HUES48 (cell line): Measurements from ENCODE around the gene PFDN2.

Experiments
- H3K27ac ChIP-seq: one replicate; pipeline ENCODE4 v1.7.0; 2013; ENCODE audit warnings: low read depth, low read length, inconsistent platforms
- H3K27me3 ChIP-seq: 2 replicates; pipeline ENCODE4 v1.6.1; 2013; ENCODE audit warnings: mild to moderate bottlenecking, low read length; ENCODE audit not compliant: control insufficient read depth, insufficient read depth
- H3K36me3 ChIP-seq: 2 replicates; pipeline ENCODE4 v1.6.1; 2013; ENCODE audit warnings: low read length; ENCODE audit not compliant: control insufficient read depth, insufficient read depth
- H3K4me1 ChIP-seq: 2 replicates; pipeline ENCODE4 v1.6.1; 2013; ENCODE audit warnings: mild to moderate bottlenecking, low read length; ENCODE audit not compliant: control insufficient read depth, insufficient read depth
- H3K4me3 ChIP-seq: 2 replicates; pipeline ENCODE4 v1.5.1; 2013; ENCODE audit warnings: mild to moderate bottlenecking, low read depth, low read length
- H3K9ac ChIP-seq: 2 replicates; pipeline ENCODE4 v1.6.1; 2013; ENCODE audit warnings: mild to moderate bottlenecking, low read depth, low read length, moderate library complexity
- H3K9me3 ChIP-seq: 2 replicates; pipeline ENCODE4 v1.6.1; 2013; ENCODE audit warnings: low read length; ENCODE audit not compliant: control insufficient read depth, insufficient read depth

The PFDN2 gene

DNA sequence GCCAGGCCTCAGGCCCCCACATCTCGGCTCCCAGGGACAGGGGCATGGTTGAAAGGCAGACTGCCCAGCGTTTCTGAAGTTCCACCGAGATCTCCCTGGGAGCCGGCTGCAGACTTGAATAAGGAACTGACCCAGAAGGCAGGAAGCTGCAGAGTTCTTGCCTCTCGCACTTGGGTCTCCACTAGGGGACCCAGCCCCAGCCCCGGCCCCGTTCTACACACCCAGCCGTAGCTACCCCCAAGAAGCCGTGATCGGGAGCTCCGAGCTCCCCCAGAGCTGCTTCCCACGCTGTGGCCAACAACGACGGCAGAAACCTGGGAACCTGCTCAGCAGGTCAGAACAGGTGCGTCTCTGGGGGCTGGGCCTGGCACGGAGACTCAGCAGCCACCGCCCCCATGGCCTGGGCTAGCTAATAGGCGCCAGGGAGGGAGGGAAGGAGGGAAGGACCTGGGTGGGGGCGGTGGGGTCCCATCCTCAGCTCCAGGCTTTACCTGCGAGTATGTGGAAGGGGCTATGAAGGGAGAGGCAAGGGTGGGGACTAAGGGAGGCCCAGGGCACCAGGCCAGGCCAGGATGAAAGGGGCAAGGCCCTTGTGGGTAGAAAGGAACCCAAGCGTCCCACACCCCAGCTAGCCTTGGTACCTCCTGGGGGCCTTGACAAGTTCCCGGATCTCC, 28.4 kb downstream of the PFDN2 start, which contains the start of gene NECTIN4:
Gene NECTIN4 (minus strand): TSS at position 308 of the 674 bp plus-strand sequence. CDS start 262 bp downstream, at position 46.
- Histone ChIP-seq H3K9ac (no peak within 1 kb of the TSS), H3K4me3 (no peak within 1 kb of the TSS), H3K27ac (no peak within 1 kb of the TSS), H3K9me3 (no peaks in the 10 kb centered on the region), H3K27me3 (no peaks in the 10 kb centered on the region), H3K4me1 (0 out of 2 replicates have a peak, but pooled peaks cover 7% of the 10 kb centered on the region), H3K36me3 (no peaks in the 10 kb centered on the region)

DNA sequence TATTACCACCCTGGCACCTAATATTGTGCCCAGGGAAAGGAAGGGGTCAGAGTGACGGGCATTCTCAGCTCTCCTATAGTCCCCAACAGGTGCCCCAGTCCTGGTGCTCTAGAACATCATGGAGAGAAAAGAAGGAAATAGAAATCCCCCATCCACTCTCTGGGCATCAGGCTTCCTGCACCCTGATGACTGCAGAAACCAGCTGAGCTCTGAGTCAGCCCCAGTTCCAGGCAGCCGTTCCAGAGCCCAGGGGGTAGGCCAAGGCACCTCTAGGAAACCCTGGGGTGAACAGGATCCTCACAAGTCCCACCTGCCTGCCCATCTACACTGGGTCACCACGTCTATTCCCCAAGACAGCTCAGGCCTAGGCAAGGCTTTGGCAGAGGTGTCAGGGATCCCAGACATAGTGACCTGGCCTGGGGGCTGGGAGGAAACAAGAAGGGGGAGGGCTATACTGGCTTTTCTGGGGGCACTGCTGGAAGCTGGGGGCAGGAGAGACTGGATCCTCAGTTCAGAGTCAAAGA, 29.2 kb downstream of the PFDN2 start:
- H3K36me3 ChIP-seq, result no peaks in the 10 kb centered on the region
- no peak overlapping the region for H3K4me3 ChIP-seq
- H3K27me3 ChIP-seq, result no peaks in the 10 kb centered on the region
- H3K9me3 ChIP-seq, result no peaks in the 10 kb centered on the region
- no peak overlapping the region for H3K9ac ChIP-seq
- no peak overlapping the region for H3K27ac ChIP-seq
- 0 out of 2 replicates have a peak, but pooled peaks cover 7% of the 10 kb centered on the region for H3K4me1 ChIP-seq

DNA sequence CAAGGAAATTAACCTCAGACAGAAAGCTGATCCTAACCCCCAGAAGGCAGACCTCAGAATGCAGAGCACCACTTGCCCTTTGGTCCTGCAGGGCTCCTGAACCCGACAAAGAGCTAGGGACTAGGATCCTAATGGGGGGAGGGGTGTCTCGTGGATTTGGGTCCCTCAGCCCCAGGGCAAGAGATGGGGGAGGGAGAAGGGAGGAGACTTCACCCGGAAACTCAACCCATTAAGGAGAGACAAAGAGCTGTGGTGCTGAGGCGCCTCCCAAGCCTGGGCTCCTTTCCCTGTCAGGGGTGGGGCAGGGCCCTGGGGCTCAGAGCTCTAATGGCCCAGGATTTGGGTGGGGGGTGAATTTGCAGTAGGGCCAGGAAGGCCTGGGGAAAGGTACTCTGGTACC, 31.4 kb downstream of the PFDN2 start:
- Histone ChIP-seq H3K36me3 (no peaks in the 10 kb centered on the region), H3K27ac (no peak overlapping the region), H3K9ac (no peak overlapping the region), H3K4me3 (no peak overlapping the region), H3K4me1 (0 out of 2 replicates have a peak, but pooled peaks cover 10% of the 10 kb centered on the region), H3K9me3 (no peaks in the 10 kb centered on the region), H3K27me3 (no peaks in the 10 kb centered on the region)

DNA sequence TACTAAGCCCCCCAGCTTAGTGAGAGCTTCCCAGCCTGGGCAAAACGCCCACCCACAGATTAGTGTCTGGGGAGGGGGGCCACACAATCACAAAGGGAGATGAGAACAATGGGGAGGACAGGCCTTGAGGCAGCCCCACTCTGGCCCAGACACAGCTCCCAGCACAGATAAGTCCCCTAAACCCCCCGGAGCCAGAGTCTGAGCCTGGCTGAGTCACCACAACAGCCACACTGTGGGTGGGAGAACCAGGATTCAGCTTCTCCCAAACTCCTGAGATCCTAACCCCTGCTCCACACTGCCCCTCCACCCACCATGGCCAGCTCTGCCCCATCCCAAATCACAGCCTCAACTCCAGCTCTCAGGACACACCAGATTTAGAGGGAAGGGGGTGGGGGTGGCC, 32.7 kb downstream of the PFDN2 start:
- H3K9ac ChIP-seq, result no peak overlapping the region
- no peaks in the 10 kb centered on the region for H3K27me3 ChIP-seq
- no peaks in the 10 kb centered on the region for H3K9me3 ChIP-seq
- H3K4me1 ChIP-seq, result 0 out of 2 replicates have a peak, but pooled peaks cover 10% of the 10 kb centered on the region
- no peaks in the 10 kb centered on the region for H3K36me3 ChIP-seq
- H3K4me3 ChIP-seq, result no peak overlapping the region
- peak overlapping the region; percentile 9 for H3K27ac ChIP-seq

DNA sequence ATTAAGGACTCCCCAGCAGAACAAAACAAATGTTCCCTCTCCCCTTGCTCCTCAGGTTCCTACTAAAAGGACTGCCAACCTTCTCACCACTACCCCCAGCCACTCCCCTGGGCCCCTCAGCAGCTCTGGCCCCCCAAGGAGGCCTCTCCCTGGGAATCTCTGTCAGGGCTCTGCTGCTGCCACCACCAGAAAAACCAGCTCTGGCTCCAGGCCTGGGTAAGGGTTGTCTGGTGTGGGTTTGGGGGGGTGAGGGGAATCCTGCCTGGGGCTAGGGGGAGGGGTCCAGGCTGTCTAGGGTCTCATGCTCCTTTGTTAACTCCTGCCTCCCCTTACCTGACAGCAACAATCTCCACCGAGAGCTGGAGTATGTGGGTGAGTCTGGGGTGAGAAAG, 33.2 kb downstream of the PFDN2 start:
- Histone ChIP-seq H3K9me3 (no peaks in the 10 kb centered on the region), H3K27me3 (no peaks in the 10 kb centered on the region), H3K27ac (peak overlapping the region; percentile 9), H3K4me1 (0 out of 2 replicates have a peak, but pooled peaks cover 8% of the 10 kb centered on the region), H3K36me3 (no peaks in the 10 kb centered on the region), H3K4me3 (no peak overlapping the region), H3K9ac (no peak overlapping the region)

DNA sequence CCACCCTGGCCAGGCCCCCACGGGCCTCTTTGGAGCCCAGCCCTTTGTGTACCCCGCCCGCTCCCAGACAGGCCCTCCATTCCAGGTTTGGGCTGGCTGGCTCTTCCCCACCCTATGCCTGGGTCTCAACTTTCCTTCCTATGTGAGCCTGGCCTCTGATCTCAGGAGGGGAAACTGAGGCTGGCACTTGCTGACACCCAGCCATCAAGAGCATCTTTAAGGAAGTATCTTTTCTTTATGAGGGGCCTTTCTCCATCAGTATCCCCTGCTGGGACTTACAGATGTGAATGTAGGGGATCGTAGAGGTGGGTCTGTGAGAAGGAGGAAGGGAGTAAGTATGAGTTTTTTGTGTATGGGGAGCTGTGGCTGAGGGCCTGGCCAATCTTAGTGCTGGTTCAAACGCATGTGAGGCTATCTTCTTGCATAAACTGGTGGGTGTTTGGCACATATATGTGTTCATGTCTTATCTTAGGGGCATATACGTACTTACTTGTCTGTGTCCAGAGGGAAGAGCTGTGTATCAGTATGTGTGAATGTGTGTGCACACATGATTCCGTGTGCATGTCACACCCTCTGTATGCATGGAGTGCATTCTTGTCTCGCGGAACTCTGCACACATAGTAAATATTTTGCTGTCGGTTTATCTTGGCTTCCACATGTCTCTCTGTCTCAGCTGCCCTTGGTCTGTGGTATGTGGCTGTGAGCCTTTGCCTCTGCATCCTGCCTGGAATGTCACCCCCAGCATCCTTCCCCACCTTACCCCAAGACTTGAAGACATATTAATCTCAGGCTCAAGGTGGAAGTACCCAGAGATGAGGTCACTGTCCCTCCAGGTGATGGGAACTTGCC, 33.9 kb downstream of the PFDN2 start:
- Histone ChIP-seq H3K27ac (no peak overlapping the region), H3K4me3 (no peak overlapping the region), H3K4me1 (0 out of 2 replicates have a peak, but pooled peaks cover 4% of the 10 kb centered on the region)

DNA sequence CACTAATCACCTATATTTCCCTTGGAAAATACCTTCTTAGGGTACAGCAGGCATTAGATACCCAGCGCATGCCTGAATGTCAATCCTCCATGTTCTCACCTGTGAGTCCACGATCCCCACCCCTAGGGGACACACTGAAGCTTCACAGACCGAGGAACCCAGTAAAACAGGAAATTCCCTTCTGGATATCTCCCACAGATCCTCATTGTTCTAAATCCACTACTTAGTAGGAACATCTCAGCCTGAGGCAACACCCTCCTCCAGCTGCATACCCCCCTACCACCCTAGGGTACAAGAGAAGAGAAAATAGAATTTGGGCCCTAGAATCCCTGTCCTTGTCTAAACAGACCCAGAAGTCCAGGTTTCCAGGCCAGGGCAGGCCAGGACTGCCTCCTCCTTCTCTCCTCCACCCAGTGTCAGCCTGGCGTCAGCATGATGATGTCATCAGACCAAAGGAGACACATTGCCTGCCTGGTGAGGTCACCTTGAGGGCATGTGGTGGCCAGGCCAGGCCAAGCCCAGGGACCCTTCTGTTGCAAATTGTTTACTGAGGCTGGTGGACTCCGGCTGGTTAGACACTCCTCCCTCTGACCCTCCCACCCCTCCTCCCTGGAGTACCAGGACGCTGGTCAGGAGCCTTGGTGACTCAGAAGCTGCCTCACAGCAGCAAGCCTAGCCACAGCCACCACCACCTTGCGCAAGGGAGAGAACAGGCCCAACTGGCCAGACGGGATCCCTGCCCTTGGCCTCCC, 34.7 kb downstream of the PFDN2 start:
- H3K36me3 ChIP-seq, result no peaks in the 10 kb centered on the region
- peak overlapping the region; percentile 59 for H3K27ac ChIP-seq
- no peak overlapping the region for H3K9ac ChIP-seq
- 0 out of 2 replicates have a peak, but pooled peaks cover 4% of the 10 kb centered on the region for H3K4me1 ChIP-seq
- no peaks in the 10 kb centered on the region for H3K9me3 ChIP-seq
- H3K4me3 ChIP-seq, result no peak overlapping the region
- H3K27me3 ChIP-seq, result no peaks in the 10 kb centered on the region

More for the DNA sequence above, 33.9 kb downstream of the PFDN2 start:
- H3K9me3 ChIP-seq, result no peaks in the 10 kb centered on the region
- H3K27me3 ChIP-seq, result no peaks in the 10 kb centered on the region
- no peaks in the 10 kb centered on the region for H3K36me3 ChIP-seq
- H3K9ac ChIP-seq, result no peak overlapping the region

DNA sequence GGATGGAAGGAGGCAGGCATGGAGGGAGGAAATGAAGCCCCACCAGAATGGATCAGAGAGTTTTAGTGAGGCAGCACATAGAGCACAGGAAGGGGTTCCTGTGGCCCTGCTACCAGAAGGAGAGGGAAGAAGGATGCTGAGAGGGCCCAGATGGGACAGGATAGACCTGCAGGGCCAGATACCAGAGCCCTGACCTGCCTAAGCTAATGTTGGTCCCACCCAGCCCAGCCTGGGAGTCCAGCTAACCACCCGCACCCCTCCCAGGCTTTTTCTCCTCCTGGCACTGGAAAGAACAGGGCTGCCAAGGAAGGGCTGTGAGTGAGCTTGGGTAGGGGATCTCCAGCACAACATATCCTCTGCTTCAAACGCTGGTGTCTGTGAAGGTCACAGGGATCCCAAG, 35.4 kb downstream of the PFDN2 start:
- H3K27ac ChIP-seq, result no peak overlapping the region

DNA sequence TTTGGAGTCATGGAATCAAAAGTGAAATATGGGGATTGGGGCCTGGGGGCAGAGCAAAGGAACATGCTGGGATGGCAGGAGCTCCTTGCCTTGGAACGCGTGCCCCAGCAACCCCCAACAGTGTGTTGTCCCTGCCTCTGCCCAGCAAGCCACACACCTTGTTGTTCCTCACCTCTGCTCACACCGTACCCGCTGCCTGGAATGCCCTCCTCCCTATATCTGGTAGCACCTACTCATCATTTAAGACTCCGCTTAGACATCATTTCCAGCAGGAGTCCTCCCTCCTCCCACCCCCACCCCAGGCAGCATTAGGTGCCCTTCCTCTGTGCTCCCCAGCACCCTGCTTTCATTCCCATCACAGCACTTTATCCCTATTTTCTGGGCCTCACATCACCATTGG, 36.3 kb downstream of the PFDN2 start:
- no peak overlapping the region for H3K9ac ChIP-seq
- H3K27me3 ChIP-seq, result no peaks in the 10 kb centered on the region
- H3K9me3 ChIP-seq, result no peaks in the 10 kb centered on the region
- no peaks in the 10 kb centered on the region for H3K36me3 ChIP-seq
- H3K4me1 ChIP-seq, result 0 out of 2 replicates have a peak, but pooled peaks cover 4% of the 10 kb centered on the region
- H3K4me3 ChIP-seq, result no peak overlapping the region
- H3K27ac ChIP-seq, result no peak overlapping the region

More for the DNA sequence above, 35.4 kb downstream of the PFDN2 start:
- Histone ChIP-seq H3K27me3 (no peaks in the 10 kb centered on the region), H3K4me3 (no peak overlapping the region), H3K9ac (no peak overlapping the region), H3K36me3 (no peaks in the 10 kb centered on the region), H3K9me3 (no peaks in the 10 kb centered on the region), H3K4me1 (0 out of 2 replicates have a peak, but pooled peaks cover 4% of the 10 kb centered on the region)
